ENCODE measurements around the gene LTBR.

DNA sequence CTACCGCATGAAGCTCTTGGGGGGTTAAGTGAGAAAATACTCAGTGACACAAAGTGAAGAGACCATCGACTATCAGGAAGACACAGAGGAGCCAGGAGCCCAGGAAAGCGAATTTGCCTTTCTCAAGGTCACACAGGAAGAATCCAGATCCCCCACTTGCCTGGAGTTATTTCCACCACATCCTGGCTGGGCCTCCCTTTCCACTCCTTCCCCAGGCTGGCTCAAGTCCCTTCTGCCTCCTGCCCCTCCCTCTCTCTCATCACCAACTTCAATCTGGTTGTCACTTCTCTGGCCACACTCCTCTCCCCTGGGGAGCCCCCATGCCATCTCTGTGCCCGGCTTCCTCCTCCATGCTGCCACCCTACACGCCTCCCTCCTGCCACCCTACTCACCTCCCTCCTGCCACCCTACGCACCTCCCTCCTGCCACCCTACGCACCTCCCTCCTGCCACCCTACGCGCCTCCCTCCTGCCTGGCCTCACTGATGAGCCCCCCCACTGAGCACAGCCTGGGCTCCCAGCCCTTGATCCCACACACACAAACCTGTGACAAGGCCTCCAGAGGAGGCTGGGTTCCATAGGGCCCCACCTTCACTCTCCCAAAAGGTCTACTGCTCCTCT, 14.9 kb upstream of the LTBR start:
- TF ChIP-seq CTCF (IDR thresholded peaks at IDR 0.05) (no peak), EZH2 (IDR thresholded peaks at IDR 0.05; ENCODE audit: borderline replicate concordance, insufficient read depth, low read depth, low read length, poor library complexity, severe bottlenecking) (no peak)
